Activated CD8-positive, alpha-beta memory T cell treated with anti-CD3 and anti-CD28 coated beads for 48 hours (primary cell): ENCODE results near the gene CD4.
A peak's percentile ranks its signal among the peaks of the same experiment; 100 is the strongest.
"Not testable (repeated sequence)": the region's sequence is repeated elsewhere in the genome, so short reads cannot be mapped to it uniquely, and the experiment has no call there.

Experiments used
- DNase-seq, 3 experiments: peaks; one replicate each; pipeline ENCODE4 v3.0.0-alpha.2; 2020; ENCODE audit warnings: low read depth in 2 of 3, low spot score in 2 of 3

Gene CD4

DNA sequence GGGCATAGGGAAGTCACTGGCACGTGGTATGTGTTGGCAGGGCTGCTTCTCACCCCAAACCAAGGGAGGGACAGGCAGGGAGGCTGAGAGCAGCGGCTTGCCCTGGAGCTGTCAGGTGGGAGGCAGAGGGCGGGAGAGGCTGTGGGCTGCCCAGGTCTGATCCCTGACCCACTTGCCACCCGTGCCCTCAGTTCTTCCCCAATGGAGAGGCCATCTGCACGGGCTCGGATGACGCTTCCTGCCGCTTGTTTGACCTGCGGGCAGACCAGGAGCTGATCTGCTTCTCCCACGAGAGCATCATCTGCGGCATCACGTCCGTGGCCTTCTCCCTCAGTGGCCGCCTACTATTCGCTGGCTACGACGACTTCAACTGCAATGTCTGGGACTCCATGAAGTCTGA, 56.1 kb downstream of the CD4 start:
- DNase-seq: no peak

DNA sequence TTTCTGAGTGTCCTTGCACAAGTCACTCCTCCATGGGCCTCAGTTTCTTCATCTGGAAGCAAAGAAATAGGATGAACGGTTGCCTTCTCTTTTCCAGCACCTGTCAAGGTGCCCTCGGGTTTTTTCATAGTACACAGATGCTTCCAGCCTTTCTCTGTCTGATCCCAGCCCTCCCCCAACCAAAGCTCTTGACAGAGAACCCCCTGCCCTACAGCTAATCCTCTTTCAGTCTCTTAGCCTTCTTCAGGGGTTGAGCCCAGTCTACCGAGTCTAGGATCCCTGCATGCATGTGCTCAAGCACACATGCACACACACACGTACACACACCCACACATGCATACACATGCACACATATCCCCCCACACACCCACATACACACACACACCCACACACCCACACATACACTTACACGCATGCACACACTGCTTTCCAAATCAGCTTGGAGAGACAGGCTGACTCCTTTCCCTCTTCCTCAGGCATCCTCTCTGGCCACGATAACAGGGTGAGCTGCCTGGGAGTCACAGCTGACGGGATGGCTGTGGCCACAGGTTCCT, 57.1 kb downstream of the CD4 start:
- DNase-seq: no peak

DNA sequence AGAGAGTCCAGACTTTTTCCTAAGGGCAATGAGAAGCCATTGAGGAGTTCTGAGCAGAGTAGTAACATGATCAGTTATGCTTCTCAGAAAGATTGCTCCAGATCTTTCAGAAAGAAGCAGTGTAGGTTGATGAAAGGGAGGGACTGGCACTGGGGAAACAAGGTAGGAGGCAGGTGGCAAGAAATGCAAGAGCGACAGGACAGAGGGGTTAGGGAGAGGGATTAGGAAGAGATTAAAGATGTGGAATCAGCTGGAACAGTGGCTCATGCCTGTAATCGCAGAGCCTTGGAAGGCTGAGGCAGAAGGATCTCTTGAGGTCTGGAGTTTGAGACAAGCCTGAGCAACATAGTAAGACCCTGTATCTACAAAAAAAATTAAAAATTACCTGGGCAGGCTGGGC, 58.3 kb downstream of the CD4 start:
- DNase-seq: no peak

DNA sequence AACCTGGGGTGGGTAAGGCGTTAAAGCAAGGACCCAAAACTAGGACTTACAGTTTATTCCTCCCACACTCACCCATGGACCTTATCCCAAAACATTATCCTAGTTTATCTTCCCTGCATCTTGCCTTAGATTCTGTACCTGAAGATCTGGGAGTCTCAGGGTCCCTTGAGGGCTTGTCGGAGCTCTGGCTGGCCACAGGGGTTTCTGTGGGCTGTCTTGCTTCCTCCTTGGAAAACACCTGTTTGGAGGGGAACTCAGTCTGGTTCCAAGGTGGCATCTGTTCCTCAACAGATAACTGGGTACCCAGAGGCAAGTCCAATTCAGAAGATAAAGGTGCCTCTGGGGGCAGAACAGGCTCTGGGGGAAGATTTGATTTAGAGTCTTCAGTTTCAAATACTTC, 60.1 kb downstream of the CD4 start:
- no peak for DNase-seq

DNA sequence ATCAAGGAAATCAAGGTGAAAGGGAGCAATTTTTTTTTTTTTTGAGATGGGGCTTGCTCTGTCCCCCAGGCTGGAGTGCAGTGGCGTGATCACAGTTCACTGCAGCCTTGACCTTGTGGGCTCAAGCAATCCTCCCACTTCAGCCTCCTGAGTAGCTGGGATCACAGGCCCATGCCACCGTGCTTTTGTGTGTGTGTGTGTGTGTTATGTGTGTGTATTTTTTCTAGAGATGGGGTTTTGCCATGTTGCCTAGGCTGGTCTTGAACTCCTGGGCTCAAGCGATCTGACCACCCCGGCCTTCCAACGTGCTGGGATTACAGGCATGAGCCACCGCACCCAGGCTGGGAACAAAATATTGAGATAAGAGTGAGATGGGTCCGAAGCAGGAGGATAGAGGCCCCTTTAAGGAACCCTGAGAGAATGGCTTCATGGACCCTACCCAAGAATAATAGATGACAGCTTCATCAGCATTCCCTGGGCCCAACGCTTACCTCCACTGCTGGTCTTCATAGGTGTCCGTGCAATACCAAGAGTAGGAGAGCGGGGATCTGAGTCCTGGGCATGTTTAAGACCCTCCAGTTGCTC, 60.7 kb downstream of the CD4 start:
- DNase-seq: no peak

DNA sequence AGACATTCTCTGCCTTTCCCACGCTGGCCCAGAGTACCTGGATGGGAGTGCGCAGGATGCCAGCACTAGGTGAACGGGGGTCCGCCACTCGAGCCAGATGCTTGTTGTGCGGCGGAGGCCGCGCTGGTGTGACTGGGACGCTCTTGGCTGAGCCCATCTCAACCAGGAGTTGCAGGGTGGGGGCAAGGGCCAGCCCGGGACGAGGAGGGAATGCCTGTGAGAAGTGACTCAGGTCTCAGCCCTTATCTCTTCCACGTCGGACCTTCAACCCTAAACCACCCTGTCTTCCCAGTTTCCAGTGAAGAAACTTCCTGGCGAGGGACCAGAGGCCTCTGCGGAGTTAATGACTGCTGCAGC, 61.4 kb downstream of the CD4 start:
- no peak for DNase-seq

DNA sequence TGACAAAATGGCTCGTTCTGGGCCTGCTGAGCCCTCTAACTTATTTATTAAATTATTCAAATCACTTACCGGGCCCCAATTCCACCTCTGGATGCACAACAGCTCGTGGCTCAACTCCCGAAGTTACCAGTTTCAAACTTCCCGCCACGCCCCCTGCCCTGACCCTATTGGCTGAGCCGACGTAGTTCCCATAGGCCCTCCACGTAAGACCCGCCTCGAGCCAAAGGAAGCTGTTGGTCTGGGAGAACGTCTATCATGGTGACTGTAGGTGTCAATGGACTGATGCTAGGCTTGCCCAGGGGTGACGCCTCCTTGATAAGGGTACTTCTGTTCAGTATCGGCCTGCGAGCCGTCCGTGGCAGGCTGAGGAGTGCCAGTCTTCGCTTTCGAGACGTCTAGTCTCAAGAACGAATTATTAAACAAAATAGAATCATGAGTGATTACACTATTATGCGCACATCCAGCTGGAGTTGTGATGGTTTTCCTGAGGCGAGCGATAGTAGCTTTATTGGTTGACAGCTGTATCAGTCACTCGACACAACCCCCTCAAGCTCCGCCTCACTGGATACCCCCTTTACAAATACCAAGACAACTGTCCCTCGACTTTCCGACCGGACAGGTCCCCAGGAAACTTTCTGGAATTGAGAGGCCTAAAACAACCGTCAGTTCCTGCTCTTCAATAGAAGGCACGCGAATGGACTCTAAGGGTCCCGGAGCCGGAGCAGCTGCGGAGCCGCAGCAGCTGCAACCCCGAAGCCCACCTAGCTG, 62.0 kb downstream of the CD4 start, which contains the start of gene CDCA3:
TSS of gene CDCA3 (minus strand) at position 134 of the 768 bp plus-strand sequence. CDS start 334 bp downstream, outside the sequence.
- peak; percentile 76 to 85 (median 79) for DNase-seq

DNA sequence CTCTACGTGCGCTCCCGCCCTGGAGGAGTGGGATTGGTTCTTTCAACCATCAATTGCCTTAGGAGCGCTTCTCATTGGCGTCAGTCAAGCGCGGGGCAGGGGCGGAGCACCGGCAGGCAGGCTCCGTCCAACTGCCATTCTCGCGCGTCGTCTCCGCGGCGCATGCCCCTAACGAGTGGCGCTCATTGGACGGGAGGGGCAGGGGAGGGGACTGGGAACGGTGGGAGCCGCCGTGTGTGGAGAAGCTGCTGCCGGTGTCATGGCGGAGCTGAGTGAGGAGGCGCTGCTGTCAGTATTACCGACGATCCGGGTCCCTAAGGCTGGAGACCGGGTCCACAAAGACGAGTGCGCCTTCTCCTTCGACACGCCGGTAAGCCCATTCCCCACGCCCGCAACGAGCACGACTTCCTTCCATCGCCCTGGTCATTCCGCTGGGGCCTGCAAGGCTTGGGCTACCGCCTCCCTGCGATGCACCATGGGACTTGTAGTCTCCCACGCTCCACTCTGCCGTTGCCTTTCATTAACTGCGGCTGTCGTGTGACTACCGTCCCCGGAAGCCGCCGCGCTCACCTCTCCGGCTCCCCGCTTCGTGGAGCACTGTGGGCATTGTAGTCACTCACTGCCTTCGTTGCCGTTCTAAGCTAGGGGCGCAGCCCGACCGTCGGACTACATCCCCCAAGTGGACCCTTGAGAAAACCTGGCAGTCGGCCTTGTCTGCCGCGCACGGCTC, 62.8 kb downstream of the CD4 start, which contains the start of gene USP5:
TSS of gene USP5 (plus strand) at position 230 of the 730 bp plus-strand sequence. CDS start at position 260, 30 bp downstream.
- DNase-seq: peak; percentile 90 to 97 (median 92)

DNA sequence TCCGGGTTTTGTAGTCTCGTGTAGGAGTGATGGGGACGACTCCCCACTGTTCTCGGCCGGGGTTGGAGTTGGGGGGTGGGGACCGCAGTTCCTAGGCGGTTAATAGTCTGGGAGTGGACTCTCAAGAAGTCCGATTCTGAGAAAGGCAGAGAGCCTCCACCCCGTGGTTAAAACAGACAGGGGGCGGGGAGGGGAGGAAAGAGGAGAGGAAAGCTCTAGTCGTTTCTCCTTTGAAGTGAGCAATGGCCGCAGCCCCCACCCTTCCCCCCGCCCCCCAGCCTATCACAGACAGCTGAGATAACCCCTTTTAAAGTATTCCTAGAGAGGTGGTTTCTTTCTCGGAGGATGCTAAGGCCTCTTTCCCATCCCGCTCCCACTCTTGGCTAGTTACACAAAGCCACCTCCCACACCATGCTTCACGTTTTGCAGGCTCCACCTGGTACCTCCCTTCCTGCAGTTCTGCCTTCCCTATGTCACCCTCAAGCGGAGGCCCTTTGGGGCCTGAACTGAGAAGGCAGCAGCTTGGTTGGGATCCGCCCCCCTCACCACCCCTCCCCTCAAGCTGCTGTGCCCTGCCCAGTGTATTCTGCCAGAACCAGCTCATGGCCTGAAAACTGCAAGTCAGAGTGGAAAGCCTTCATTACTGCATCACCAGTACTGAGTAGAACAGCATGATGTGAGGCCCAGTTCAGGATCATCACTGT, 63.5 kb downstream of the CD4 start:
- peak in 1 of 3 experiments; percentile 31 for DNase-seq

DNA sequence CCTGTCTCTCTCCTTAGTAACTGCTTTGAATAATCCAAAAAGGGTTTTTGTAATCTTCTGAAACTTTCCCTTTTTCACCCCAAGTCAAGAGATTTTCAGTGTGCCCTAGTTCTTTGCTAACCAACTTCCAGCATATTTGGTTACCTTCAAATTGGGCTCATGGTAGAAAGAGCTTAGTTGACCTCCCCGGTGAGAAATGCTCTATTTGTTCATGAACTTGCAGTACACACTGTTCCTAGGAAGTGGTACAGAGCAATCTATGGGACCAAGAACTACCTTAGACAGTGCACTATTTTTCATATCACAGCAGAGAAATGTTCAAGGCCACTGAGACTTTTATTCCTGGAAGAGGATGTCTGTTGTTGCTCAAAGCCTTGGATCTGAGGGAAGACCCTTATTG, 64.3 kb downstream of the CD4 start:
- no peak for DNase-seq

DNA sequence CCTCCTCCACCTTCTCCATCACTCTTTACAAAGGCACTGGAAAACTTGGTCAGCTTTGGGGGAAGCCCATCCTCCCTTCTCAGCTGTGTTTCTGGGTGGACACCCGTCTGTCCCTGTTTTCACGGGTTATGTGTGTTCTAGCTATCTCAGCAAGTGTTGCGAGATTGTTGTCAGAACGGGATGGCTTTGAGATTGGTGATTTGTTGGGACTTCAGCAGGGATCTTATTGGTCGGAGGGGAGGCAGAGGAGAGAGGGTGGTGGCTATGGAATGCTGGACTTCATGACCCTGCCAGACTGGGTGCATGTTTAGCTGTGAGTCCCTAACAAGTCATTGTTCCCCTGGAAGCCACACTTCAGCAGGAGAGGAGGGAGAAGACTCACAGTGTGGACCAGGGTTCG, 64.7 kb downstream of the CD4 start:
- DNase-seq: no peak

DNA sequence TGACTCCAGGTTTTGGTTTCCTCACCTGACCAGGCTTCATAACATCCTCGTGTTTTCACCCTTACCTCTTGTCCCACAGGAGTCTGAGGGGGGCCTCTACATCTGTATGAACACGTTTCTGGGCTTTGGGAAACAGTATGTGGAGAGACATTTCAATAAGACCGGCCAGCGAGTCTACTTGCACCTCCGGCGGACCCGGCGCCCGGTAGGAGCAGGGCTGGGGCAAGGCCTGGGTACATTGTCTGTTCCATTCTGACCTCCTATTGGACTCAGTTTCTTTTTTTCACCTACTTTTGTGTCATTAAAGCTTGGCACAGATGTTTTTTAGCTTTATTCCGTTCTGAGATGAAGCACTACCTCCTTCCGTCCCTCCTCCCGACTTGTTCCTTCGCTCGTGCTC, 66.0 kb downstream of the CD4 start:
- no peak for DNase-seq

DNA sequence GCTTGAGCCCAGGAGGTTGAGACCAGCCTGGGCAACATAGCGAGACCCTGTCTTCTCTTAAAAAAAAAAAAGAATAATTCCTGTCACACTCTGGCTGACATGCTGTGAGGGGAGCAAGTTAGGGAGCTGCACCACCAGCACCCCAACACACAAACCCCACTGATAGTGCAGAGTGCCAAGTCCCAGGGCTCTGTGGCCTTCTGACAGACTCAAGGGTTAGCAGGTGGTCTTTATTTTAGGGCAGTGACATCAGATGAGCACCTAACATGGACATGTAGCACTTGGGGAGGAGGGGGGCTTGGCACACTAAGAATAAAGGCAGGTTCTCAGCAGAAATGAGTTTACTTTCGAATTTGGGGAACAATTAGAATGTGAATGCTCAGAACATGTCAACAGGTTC, 69.5 kb downstream of the CD4 start:
- DNase-seq: no peak

DNA sequence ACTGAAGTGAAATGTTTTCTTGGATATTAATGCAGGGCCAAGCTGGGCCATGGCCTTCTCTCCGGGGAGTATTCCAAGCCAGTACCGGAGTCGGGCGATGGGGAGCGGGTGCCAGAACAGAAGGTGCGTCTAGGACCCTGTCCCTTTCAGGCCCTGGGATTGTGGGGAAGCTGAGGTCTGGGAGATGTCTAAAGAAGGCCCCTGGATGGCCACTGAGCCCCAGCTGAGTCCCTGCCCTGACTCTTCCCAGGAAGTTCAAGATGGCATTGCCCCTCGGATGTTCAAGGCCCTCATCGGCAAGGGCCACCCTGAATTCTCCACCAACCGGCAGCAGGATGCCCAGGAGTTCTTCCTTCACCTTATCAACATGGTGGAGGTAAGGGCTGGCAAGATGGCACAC, 70.8 kb downstream of the CD4 start:
- DNase-seq: no peak

DNA sequence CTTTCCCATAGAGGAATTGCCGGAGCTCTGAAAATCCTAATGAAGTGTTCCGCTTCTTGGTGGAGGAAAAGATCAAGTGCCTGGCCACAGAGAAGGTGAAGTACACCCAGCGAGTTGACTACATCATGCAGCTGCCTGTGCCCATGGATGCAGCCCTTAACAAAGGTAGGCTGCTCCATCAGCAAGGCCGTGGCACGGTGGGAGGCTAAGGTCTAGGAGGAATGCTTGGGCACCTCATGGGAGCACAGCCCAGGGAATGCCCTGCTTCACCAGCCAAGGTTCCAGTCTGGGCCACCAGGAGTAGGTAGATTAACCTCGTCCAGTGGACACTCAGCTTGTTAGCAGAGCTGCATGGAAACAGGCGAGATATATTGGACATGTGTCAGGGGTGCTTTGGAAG, 71.6 kb downstream of the CD4 start:
- no peak for DNase-seq

DNA sequence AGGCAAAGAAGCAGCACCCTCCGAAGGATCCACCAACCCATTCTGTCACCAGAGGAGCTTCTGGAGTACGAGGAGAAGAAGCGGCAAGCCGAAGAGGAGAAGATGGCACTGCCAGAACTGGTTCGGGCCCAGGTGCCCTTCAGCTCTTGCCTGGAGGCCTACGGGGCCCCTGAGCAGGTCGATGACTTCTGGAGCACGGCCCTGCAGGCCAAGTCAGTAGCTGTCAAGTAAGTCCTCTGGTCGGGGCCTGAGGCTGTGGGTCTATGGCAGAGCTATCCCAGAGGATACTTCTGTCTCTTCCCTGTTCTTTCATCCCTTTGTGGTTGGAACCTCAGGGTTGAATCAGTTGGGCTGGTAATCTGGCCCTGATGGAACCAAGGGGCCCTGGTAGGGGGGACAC, 72.1 kb downstream of the CD4 start:
- no peak for DNase-seq

DNA sequence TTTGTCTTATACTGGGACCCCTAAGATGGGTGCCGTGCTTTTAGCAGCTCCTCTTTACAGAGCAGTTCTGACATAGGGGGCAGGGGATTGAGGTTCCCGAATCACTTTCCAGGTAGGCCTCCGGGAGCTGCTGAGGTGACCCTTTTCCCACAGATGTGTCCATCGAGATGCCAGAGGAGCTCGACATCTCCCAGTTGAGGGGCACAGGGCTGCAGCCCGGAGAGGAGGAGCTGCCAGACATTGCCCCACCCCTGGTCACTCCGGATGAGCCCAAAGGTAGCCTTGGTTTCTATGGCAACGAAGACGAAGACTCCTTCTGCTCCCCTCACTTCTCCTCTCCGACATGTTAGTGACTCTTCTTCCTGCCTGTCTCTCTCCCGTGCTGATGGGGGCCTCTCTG, 73.7 kb downstream of the CD4 start:
- no peak for DNase-seq

DNA sequence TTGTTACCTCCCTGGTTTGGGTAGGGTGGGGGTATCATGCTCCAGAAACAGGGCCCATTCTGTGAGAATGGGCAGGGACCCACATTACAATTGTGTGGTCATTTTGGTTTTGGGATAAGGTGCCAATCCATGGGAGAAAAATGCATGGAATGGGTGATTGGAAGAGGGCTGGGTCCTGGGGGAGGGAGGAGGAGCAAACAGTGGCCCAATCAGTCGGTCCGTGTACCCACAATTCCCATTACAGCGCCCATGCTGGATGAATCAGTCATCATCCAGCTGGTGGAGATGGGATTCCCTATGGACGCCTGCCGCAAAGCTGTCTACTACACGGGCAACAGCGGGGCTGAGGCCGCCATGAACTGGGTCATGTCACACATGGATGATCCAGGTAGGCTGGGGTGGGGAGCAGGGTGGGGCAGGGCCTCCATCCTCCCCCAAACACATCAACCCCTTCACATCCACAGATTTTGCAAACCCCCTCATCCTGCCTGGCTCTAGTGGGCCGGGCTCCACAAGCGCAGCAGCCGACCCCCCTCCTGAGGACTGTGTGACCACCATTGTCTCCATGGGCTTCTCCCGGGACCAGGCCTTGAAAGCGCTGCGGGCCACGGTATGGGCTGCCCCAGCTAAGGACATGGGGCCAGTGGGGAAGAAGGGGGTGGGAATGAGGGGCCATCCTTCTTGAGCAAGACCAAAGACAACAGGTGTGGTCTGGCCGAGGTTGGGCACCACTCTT, 74.4 kb downstream of the CD4 start:
- no peak for DNase-seq

DNA sequence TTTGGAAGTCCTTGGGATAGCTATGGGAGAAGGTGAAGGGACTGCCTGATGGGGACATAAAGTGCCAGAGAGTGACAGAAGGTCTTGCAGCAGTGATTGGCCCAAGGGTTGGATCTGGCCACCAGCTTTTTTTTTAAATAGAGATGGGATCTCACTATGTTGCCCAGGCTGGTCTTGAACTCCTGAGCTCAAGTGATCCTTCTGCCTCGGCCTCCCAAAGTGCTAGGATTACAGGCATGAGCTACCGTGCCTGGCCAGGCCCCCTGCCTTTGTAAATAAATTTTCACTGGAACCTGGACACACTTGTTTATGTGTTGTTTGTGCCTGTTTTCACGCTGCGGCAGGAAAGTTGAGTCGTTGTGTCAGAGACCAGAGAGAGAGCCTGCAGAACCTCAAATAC, 76.0 kb downstream of the CD4 start:
- not testable (repeated sequence) for DNase-seq

DNA sequence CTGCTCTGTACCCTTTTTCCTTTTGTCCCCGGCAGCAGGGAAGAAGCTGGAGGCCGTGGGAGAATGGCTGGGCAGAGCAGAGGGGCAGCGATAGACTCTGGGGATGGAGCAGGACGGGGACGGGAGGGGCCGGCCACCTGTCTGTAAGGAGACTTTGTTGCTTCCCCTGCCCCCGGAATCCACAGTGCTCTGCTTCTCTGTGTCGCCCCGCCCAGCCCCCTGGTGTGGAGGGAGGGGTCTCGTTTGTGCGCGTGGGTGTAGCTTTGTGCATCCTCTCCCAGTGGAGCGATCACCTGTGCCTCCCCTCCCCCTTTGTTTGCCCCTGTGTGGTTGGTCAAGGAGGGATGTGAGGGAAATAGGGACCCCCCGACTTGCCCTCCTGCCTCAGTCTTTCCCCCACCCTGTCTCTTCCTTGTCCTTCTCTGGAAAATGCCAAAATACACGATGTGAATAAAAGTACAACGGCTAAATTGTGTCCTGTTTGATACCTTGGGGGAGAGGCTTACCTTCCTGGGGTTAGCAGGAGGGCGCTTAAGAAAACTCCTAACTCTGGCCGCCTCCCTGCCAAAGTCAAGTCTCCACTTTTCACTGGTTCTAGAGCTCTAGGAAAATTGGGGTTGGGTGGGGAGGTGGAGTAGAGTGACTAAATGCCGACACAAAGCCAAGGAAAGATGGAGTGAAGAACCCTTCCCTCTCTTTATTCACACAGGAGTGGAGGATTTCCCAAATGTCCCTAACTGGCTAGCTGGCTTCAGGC, 77.0 kb downstream of the CD4 start:
- no peak for DNase-seq
